HFFc6 (cell line): ENCODE data around the gene KLF6. TPM values are rescaled to one million over a fixed set of nuclear protein-coding genes. Genes with fewer than 3 reads are reported as not detected.
"Not testable (repeated sequence)": the region's sequence is repeated elsewhere in the genome, so short reads cannot be mapped to it uniquely, and the experiment has no call there.

Experiments used
- DNase-seq: peaks from one replicate; pipeline ENCODE4 v3.0.0-alpha.2; 2018
- H3K27ac Mint-ChIP-seq: 2 replicates; pipeline ENCODE4 v1.8.0; 2020; ENCODE audit warnings: mild to moderate bottlenecking, mixed read lengths
- H3K27me3 Mint-ChIP-seq: 2 replicates; pipeline ENCODE4 v1.8.0; 2021; ENCODE audit warnings: mild to moderate bottlenecking, moderate library complexity, mixed read lengths; ENCODE audit not compliant: insufficient read depth
- H3K36me3 Mint-ChIP-seq: 2 replicates; pipeline ENCODE4 v1.8.0; 2021; ENCODE audit warnings: low read depth, mixed read lengths
- H3K4me1 Mint-ChIP-seq: 2 replicates; pipeline ENCODE4 v1.8.0; 2020; ENCODE audit warnings: low read depth, mixed read lengths
- H3K4me3 Mint-ChIP-seq: 2 replicates; pipeline ENCODE4 v1.8.0; 2020; ENCODE audit warnings: mild to moderate bottlenecking, moderate library complexity, mixed read lengths
- H3K9me3 Mint-ChIP-seq: 2 replicates; pipeline ENCODE4 v1.8.0; 2020; ENCODE audit warnings: mild to moderate bottlenecking, mixed read lengths
- total RNA-seq, 6 experiments: library from RNA; stranded (reverse); fragmentation: NEBNext Ultra II Directional; extraction: Animal tissue kit (Norgen Biotek cat#: 25700); gene quantifications; 2 replicates in 1 of 6; 3 replicates in 5 of 6; pipeline ENCODE4 v1.2.3, GENCODE V29; 2021
- TF ChIP-seq, protein P1 (sequence below): fragments of 200-600 bp; sonication (generic); IDR thresholded peaks from 2 replicates; pipeline ENCODE4 v1.5.0; 2021; ENCODE audit warnings: antibody characterized with exemption, mild to moderate bottlenecking

KLF6 gene
- total RNA-seq, 6 experiments from 2014 or later = 114 to 154 (median 142) TPM

DNA sequence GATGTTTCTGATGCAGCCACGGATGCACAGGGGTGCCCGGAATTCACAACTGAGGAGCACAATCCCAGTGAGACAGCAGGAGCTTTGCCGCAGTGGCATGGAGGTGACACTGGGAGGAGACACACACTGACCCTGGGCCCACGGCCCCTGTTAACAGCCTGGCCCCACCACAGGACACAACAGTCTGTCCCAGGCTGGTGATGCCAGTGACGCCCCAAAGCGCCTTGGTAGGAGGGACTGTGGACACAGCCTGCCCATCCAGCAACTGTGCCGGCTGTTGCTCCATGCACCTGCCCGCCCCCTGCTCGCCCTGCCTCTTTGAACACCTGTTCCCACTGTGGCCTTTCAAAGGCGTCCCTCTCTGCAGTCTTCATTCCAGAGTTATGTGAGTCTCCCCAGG, 49.8 kb downstream of the KLF6 start:
- TF ChIP-seq, protein P1, sequence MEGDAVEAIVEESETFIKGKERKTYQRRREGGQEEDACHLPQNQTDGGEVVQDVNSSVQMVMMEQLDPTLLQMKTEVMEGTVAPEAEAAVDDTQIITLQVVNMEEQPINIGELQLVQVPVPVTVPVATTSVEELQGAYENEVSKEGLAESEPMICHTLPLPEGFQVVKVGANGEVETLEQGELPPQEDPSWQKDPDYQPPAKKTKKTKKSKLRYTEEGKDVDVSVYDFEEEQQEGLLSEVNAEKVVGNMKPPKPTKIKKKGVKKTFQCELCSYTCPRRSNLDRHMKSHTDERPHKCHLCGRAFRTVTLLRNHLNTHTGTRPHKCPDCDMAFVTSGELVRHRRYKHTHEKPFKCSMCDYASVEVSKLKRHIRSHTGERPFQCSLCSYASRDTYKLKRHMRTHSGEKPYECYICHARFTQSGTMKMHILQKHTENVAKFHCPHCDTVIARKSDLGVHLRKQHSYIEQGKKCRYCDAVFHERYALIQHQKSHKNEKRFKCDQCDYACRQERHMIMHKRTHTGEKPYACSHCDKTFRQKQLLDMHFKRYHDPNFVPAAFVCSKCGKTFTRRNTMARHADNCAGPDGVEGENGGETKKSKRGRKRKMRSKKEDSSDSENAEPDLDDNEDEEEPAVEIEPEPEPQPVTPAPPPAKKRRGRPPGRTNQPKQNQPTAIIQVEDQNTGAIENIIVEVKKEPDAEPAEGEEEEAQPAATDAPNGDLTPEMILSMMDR = no peak
- no peaks in the 10 kb centered on the region for H3K36me3 Mint-ChIP-seq
- H3K27me3 Mint-ChIP-seq = no peaks in the 10 kb centered on the region; the same call in 1 of the 2 replicates
- peaks cover 5% of the 10 kb centered on the region for H3K4me1 Mint-ChIP-seq
- no peaks in the 10 kb centered on the region for H3K9me3 Mint-ChIP-seq
- no peak for DNase-seq
- H3K4me3 Mint-ChIP-seq = no peak overlapping the region
- no peak overlapping the region for H3K27ac Mint-ChIP-seq

DNA sequence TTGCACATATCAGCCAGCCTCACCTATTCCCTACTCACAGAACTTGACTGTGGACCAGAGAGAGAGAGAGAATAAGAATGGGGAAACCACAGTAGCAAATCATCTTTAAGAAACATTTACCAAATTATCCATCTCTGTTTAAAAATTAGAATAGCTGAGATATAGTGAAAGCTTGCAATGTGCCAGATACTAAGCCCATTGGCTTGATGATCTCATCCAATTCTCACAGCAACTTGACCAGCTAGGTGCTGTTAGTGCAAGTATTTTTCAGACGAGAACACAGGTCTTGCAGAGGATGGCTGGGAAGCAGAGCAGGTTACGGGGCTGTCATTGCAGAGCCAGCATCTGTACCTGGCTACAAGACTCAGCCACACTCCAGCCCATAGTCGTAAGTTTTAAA, 50.9 kb downstream of the KLF6 start:
- no peak overlapping the region for H3K27ac Mint-ChIP-seq
- H3K27me3 Mint-ChIP-seq = no peaks in the 10 kb centered on the region; the same call in 1 of the 2 replicates
- H3K9me3 Mint-ChIP-seq = no peaks in the 10 kb centered on the region
- TF ChIP-seq, protein P1 = no peak
- H3K36me3 Mint-ChIP-seq = 0 out of 2 replicates have a peak, but pooled peaks cover 4% of the 10 kb centered on the region
- no peak for DNase-seq
- no peaks in the 10 kb centered on the region; the same call in 1 of the 2 replicates for H3K4me1 Mint-ChIP-seq
- H3K4me3 Mint-ChIP-seq = no peak overlapping the region

DNA sequence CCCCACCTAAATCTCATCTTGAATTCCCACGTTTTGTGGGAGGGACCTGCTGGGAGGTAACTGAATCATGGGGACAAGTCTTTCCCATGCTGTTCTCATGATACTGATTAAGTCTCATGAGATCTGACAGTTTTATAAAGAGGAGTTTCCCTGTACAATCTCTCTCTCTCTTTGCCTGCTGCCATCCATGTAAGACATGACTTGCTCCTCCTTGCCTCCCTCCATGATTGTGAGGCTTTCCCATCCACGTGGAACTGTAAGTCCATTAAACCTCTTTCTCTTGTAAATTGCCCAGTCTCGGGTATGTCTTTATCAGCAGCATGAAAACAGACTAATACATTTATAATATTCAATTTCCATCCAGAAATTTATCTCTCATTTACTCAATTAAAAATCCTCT, 52.8 kb downstream of the KLF6 start:
- not testable (repeated sequence) for H3K4me3 Mint-ChIP-seq, H3K36me3 Mint-ChIP-seq, H3K9me3 Mint-ChIP-seq, H3K27me3 Mint-ChIP-seq, H3K4me1 Mint-ChIP-seq, DNase-seq, H3K27ac Mint-ChIP-seq

DNA sequence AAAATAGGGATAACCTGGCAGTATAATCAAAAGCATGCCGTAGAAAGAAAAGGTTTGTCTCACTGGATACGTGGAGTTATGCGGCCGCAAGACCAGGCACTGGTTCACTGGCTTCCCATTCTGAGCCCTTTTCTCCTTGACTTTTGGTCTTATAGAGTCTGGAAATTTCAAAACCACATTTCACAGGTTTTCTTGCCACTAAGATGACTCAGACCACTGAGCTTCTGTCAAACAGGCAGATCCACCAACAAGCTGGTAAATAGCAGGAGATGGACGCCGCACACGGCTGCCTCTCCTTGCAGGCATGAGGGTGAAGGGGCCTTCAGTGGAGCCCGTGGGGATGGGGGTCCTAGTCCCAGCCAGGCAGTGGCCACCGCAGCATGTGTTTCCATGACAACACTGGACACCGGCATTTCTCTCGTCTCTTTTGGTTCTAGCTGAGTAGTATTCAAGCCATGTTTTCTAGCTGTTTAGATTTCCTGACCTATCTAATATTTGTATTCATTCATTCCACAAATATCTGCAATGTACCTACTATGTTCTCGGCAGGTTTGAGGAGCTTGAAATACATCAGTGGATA, 55.5 kb downstream of the KLF6 start:
- Mint-ChIP-seq H3K27ac (no peak overlapping the region), H3K4me3 (no peak overlapping the region), H3K27me3 (peaks cover 15% of the 10 kb centered on the region), H3K9me3 (no peaks in the 10 kb centered on the region), H3K36me3 (0 out of 2 replicates have a peak, but pooled peaks cover 4% of the 10 kb centered on the region), H3K4me1 (no peaks in the 10 kb centered on the region)
- TF ChIP-seq, protein P1 = no peak
- peak; percentile 19 for DNase-seq

DNA sequence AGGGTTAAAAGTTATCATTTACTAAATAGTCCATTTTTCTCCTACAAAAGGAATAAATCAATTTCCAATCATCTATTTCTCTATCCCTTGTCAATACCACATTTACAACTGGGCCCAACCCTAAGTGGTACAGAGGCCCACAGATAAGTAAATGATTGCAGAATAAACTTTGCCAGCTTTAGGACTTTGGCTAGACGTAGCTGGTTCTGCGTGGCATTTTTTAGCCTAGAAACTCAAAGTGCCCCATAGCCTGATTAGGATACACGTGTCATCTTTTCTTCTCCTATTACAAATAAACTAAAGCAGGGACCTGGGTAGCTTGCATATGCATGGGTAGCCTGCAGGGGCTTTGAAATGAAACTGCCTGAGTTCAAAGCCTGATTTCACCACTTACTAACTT, 56.4 kb downstream of the KLF6 start:
- Mint-ChIP-seq H3K4me3 (no peak overlapping the region), H3K27ac (no peak overlapping the region)
- no peak for DNase-seq

DNA sequence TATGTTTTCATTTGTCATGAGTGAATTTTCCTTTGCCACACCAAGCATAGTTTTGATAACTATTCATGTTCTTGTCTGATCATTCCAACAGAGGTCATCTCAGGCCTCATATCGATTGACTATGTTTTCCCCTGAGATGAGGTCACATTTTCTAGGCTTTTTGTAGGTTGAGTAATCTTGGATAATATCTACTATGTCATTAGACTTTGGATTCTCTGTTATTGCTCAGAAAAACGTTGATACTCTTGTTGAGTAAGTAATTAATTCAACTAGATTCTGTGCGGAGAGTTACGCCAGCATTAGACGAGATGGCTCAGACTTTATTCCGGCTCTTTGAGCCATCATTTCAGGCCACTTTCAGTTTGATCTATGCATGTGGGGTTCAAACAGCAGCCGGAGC, 57.7 kb downstream of the KLF6 start:
- Mint-ChIP-seq H3K4me3 (no peak overlapping the region), H3K36me3 (0 out of 2 replicates have a peak, but pooled peaks cover 4% of the 10 kb centered on the region), H3K27ac (no peak overlapping the region), H3K27me3 (peaks cover 21% of the 10 kb centered on the region), H3K4me1 (no peaks in the 10 kb centered on the region), H3K9me3 (no peaks in the 10 kb centered on the region)
- no peak for DNase-seq
- TF ChIP-seq, protein P1 = no peak

More for the DNA sequence above, 56.4 kb downstream of the KLF6 start:
- TF ChIP-seq, protein P1 = no peak
- H3K27me3 Mint-ChIP-seq = peaks cover 15% of the 10 kb centered on the region
- H3K36me3 Mint-ChIP-seq = 0 out of 2 replicates have a peak, but pooled peaks cover 4% of the 10 kb centered on the region
- no peaks in the 10 kb centered on the region for H3K4me1 Mint-ChIP-seq
- no peaks in the 10 kb centered on the region for H3K9me3 Mint-ChIP-seq
